ENCODE data around the gene SRSF3.

GRCh38 chr6:36607683-36608386, 13.7 kb downstream of the SRSF3 start:
- TF ChIP-seq CTCF (conservative IDR thresholded peaks at IDR 0.05; ENCODE audit: low read depth, low read length) (no peak), EZH2 (IDR thresholded peaks at IDR 0.05; ENCODE audit: borderline replicate concordance, low read depth, low read length, poor library complexity, severe bottlenecking) (no peak)
